ENCODE data around the gene MELK.

MELK gene

GRCh38 chr9:36665921-36666431 is 93.3 kb downstream of the MELK start:
- FAIRE-seq (no peak), DNase-seq (ENCODE audit: low spot score) (no peak)

GRCh38 chr9:36671561-36671960 is 98.9 kb downstream of the MELK start:
- FAIRE-seq (no peak), DNase-seq (ENCODE audit: low spot score) (no peak)

GRCh38 chr9:36676091-36676490 is 103.4 kb downstream of the MELK start:
- FAIRE-seq = no peak

DNA sequence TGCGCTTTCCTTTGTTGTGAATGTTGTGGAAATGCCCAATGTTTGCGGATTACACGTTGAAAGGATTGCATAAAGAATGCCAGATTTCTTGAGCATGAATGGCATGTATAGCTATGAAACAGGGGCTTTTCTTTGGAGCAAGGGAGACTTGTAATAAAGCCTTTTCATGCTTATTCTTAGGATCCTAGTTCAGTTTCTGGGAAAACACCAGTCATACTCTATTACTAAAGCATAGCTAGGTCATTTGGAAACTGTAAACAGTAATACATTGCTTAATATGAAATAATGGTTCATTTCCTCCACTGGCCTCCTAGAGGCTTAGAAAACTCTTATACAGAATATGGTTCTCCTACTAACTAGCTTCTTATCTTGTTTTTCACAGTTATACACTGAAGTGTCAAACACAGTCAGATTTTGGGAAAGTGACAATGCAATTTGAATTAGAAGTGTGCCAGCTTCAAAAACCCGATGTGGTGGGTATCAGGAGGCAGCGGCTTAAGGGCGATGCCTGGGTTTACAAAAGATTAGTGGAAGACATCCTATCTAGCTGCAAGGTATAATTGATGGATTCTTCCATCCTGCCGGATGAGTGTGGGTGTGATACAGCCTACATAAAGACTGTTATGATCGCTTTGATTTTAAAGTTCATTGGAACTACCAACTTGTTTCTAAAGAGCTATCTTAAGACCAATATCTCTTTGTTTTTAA is 104.2 kb downstream of the MELK start:
- no peak for FAIRE-seq

More at GRCh38 chr9:36676091-36676490, 103.4 kb downstream of the MELK start:
- no peak for DNase-seq (ENCODE audit: low spot score)

DNA sequence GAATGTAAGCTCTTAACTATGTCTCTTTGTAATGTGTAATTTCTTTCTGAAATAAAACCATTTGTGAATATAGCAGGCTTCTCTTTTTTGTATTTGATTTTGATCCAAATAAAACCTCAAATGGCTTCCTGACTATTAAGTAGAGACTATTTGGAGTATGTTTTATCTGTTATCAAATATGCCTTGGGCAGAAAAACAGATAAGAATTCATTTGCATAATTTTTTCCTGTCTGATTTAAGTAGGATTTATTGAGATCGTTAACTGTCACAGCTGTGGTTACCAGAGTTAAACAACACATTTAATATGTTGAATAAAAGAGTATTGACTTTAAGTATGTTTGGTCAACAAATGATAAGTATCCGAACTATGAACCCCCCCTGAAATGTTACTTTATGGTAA is 104.9 kb downstream of the MELK start:
- no peak for DNase-seq (ENCODE audit: low spot score)
- no peak for FAIRE-seq

More for the DNA sequence above, 104.2 kb downstream of the MELK start:
- DNase-seq (ENCODE audit: low spot score) = no peak

DNA sequence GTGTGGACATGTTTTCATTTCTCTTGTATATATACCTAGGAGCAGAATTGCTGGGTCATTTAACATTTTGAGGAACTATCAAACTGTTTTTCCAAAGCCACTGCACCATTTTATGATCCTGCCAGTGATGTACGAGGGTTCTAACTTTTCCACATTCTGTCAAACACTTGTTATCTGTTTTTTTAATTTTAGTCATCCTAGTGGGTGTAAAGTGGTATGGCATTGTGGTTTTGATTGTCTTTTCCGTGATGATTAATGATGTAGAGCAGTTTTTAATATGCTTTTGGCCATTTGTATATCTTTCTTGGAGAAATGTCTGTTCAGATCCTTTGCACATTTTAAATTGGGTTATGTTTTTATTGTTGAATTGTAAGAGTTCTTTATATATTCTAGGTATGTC is 107.0 kb downstream of the MELK start:
- FAIRE-seq = no peak
- no peak for DNase-seq (ENCODE audit: low spot score)

DNA sequence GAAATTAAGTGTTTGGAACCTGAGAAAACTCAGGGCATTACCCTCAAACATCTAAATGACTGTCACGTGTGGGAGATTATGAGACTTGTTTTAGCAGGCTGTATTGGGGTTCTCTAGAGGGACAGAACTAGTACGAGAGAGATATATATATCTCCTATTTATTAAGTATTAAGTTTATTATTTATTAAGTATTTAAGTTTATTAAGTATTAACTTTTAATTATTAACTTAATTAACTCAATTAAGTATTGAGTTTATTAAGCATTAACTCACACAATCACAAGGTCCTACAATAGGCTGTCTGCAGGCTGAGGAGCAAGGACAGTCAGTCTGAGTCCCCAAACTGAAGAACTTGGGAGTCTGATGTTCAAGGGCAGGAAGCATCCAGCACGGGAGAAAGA is 113.8 kb downstream of the MELK start:
- FAIRE-seq = no peak
- no peak for DNase-seq (ENCODE audit: low spot score)

DNA sequence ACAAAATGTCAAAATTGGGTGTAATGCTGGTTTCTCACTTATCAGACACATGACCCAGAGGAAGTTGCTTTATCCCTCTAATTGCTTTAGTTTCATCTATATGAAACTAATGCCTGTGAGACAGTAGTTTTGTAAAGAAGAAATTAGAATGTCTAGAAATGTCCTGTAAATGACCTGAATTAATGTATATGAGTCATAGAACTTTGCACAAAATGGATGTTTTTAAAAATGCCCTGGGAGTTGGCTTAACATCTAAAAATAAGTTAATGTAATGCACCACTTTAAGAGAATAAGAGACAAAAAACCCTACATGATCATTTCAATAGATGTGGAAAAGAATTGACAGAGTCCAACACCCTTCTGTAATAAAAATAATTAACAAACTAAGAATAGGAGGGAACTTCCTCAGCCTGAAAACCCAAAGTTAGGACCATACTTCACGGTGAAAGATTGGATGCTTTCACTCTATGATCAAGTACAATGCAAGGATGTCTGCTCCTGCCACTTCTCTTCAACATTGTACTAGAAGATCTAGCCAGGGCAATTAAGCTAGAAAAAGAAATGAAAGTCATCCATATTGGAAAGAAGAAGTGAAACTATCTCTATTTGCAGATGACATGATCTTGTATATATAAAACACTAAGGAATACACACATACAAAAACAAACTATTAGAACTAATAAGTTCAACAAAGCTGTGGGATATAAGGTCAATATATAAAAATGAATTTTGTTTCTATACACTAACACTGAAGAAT is 117.9 kb downstream of the MELK start:
- no peak for DNase-seq (ENCODE audit: low spot score)
- no peak for FAIRE-seq

GRCh38 chr9:36691671-36692070 is 119.0 kb downstream of the MELK start:
- FAIRE-seq = no peak

GRCh38 chr9:36698984-36699383 is 126.3 kb downstream of the MELK start:
- DNase-seq (ENCODE audit: low spot score) (no peak), FAIRE-seq (no peak)

More at GRCh38 chr9:36691671-36692070, 119.0 kb downstream of the MELK start:
- no peak for DNase-seq (ENCODE audit: low spot score)

DNA sequence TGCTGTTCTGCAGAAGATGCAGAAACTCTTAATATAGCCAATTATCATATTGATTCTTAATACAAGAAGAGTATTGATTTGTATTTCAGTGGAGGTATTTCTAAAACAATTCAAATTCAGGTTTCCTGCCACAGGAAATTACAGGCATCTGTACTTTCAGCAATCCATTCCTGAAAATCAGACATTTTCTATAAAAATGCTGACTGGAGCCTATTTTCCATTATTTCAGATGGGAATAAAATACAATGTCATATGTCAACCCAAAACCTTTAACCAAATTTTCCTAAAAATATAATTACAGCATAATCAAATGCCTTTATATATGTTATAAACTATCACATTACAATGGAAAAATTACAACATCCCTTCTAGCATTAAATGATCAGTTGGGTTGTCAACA is 131.5 kb downstream of the MELK start:
- DNase-seq (ENCODE audit: low spot score) = no peak
- no peak for FAIRE-seq

- FAIRE-seq = no peak
- no peak for DNase-seq (ENCODE audit: low spot score)
These were observed 141.1 kb downstream of the MELK start for GRCh38 chr9:36713515-36714490.

DNA sequence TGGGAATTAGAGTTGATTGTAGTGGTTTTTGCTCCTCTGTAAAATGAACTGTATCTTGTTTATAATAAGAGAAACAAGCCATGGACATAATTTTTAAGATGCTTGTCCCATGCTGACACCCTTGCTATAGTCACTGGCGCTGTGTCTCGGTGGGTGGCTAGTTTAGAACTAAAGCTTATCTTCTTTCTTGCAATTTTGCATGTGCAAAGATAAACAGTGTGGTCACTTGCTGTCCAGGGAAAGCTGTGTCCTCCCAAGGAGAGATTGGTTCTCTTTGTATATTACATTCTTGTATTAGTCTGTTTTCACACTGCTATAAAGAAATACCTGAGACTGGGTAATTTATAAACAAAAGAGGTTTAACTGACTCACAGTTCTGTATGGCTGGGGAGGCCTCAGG is 143.8 kb downstream of the MELK start:
- no peak for DNase-seq (ENCODE audit: low spot score)
- no peak for FAIRE-seq

- DNase-seq (ENCODE audit: low spot score) = no peak
- FAIRE-seq = no peak
These were observed 144.6 kb downstream of the MELK start for GRCh38 chr9:36717276-36717675.

GRCh38 chr9:36718612-36719011 is 145.9 kb downstream of the MELK start:
- FAIRE-seq (no peak), DNase-seq (ENCODE audit: low spot score) (no peak)

GRCh38 chr9:36720043-36720442 is 147.3 kb downstream of the MELK start:
- DNase-seq (ENCODE audit: low spot score) (no peak), FAIRE-seq (no peak)

DNA sequence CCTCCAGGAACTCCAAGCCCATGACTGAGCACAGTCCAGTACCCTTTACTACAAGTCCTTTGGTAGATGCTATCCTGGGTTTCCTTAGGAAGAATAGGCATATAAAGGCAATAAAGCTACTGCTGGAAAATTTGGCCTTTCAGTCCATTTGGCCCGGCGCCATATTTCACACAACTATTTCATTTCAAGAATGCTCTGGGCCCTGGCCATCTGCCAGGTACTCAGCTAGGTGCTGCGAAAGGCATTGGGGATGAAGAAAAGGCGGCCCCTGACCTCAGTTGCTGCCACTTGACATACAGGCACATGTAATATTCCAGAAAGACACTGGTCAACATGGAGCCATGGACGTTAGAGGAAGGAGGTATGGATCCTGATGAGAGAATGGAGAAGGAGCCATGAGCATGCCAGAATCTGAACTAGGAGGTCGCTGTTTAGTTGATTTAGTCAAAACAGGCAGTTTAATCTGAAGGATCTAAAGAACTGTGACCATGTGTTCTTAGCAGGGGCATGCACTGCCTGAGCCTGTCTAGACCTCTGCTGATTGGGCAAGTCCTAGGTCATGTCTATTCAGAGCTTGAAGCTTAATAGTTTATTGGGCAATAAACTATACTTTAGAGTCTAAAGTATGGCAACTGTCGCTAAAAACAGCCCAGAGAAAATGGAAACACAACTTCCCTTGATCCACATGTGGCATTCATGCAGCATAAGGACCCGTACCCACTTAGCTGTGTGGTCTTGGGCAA is 149.3 kb downstream of the MELK start:
- DNase-seq (ENCODE audit: low spot score) (no peak), FAIRE-seq (no peak)

- no peak for DNase-seq (ENCODE audit: low spot score)
- FAIRE-seq = no peak
These were observed 153.2 kb downstream of the MELK start for GRCh38 chr9:36725777-36726356.

All from RCC 7860 (cell line).